OCI-LY1 (cell line): ENCODE results near the gene AHDC1.

ENCODE experiments used
- H2AFZ ChIP-seq: fragments of 200-600 bp; sonication (generic), shearing (Covaris generic); 2 replicates; pipeline ENCODE4 v1.6.0; 2014; ENCODE audit warnings: antibody characterized with exemption, mild to moderate bottlenecking, low read length
- H3F3A ChIP-seq: fragments of 200-600 bp; sonication (generic), shearing (Covaris generic); 2 replicates; pipeline ENCODE4 v1.6.0; 2014; ENCODE audit warnings: mild to moderate bottlenecking, antibody characterized with exemption, low read length, moderate library complexity; ENCODE audit not compliant: insufficient read depth
- H3K27ac ChIP-seq: fragments of 200-600 bp; sonication (generic); 2 replicates; pipeline ENCODE4 v1.5.1; 2014; ENCODE audit warnings: low read length, mixed run types, mild to moderate bottlenecking, low read depth; ENCODE audit not compliant: poor library complexity, severe bottlenecking
- H3K27me3 ChIP-seq: fragments of 200-600 bp; sonication (generic); 2 replicates; pipeline ENCODE4 v1.6.0; 2014; ENCODE audit warnings: antibody characterized with exemption, mild to moderate bottlenecking, low read length, moderate library complexity; ENCODE audit not compliant: insufficient read depth
- H3K36me3 ChIP-seq: fragments of 200-600 bp; sonication (generic); 2 replicates; pipeline ENCODE4 v1.6.1; 2014; ENCODE audit warnings: mild to moderate bottlenecking, antibody characterized with exemption, low read length, moderate library complexity, mixed read lengths; ENCODE audit not compliant: insufficient read depth
- H3K4me1 ChIP-seq: fragments of 200-600 bp; sonication (generic); 2 replicates; pipeline ENCODE4 v1.5.1; 2014; ENCODE audit warnings: mild to moderate bottlenecking, low read length, moderate library complexity; ENCODE audit not compliant: insufficient read depth, severe bottlenecking
- H3K4me2 ChIP-seq: fragments of 200-600 bp; sonication (generic), shearing (Covaris generic); 2 replicates; pipeline ENCODE4 v1.6.1; 2014; ENCODE audit warnings: low read length
- H3K4me3 ChIP-seq: fragments of 200-600 bp; sonication (generic); 2 replicates; pipeline ENCODE4 v1.5.1; 2014; ENCODE audit warnings: low read length, low read depth, mild to moderate bottlenecking, mixed read lengths; ENCODE audit not compliant: poor library complexity, severe bottlenecking
- H3K79me2 ChIP-seq: fragments of 200-600 bp; shearing (Covaris generic); 2 replicates; pipeline ENCODE4 v1.6.1; 2016; ENCODE audit warnings: mixed run types, low read length, mixed read lengths; ENCODE audit not compliant: insufficient read depth
- H3K9ac ChIP-seq: fragments of 200-600 bp; sonication (generic), shearing (Covaris generic); 2 replicates; pipeline ENCODE4 v1.6.1; 2014; ENCODE audit warnings: mild to moderate bottlenecking, low read length, mixed read lengths
- H3K9me2 ChIP-seq: fragments of 200-600 bp; sonication (generic), shearing (Covaris generic); 2 replicates; pipeline ENCODE4 v1.6.1; 2014; ENCODE audit warnings: low read depth, mild to moderate bottlenecking, low read length, mixed read lengths
- H3K9me3 ChIP-seq: fragments of 200-600 bp; shearing (Covaris generic); 2 replicates; pipeline ENCODE4 v1.6.1; 2014; ENCODE audit warnings: low read length, mixed read lengths
- H4K20me1 ChIP-seq: fragments of 200-600 bp; sonication (generic), shearing (Covaris generic); 2 replicates; pipeline ENCODE4 v1.6.0; 2016; ENCODE audit warnings: mild to moderate bottlenecking, low read length; ENCODE audit not compliant: insufficient read depth
- EZH2 ChIP-seq: fragments of 200-600 bp; sonication (generic), shearing (Covaris generic); IDR thresholded peaks from 2 replicates; pipeline ENCODE4 v1.8.0; 2017; ENCODE audit warnings: borderline replicate concordance, mixed run types, mild to moderate bottlenecking, antibody characterized with exemption, low read length, moderate library complexity, mixed read lengths
- TF ChIP-seq, protein P1 (sequence below): fragments of 200-600 bp; sonication (generic), shearing (Covaris generic); IDR thresholded peaks from 2 replicates; pipeline ENCODE4 v1.5.1; 2017; ENCODE audit warnings: mild to moderate bottlenecking, antibody characterized with exemption, low read length, moderate library complexity, mixed read lengths

Gene AHDC1

DNA sequence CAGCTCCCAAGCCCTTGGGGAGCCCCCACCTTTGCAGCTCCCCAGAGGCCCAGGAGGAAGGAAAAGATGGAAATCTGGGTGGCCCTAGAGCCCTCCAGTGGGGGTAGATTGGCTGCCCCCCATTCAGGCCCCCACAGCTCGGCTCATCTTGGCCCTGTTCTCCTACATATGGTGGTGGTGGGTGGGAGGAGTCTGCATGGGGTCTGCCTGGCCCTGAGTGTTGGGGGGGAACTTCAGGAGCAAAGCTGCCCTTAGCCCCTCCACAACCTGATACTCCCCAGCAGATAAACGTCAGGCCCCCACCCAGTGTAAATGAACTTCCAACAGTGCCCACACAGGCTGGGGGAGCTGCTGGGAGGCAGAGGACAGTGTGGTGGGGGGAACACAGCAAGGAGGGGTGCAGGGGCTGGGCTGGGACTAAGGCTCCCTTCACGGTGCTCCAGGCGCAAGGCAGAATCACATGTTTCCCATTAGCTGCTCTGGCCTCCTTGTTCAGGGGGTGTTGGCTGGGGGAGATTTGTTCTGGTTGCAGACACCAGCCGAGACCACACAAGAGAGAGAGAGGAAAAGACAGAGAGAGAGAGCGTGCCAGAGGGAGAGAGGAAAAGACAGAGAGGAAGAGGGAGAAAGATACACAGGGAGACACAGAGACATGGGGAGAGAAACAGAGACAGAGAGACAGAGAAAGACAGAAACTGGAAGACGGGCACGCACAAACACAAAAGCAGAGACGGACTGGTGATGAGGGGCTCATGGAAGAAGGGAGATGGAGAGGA is 42.6 kb downstream of the AHDC1 start:
- no peak overlapping the region for H2AFZ ChIP-seq
- H3K4me2 ChIP-seq: no peak overlapping the region
- H3K27me3 ChIP-seq: no peaks in the 10 kb centered on the region
- H3K9me3 ChIP-seq: no peaks in the 10 kb centered on the region
- H3K36me3 ChIP-seq: no peaks in the 10 kb centered on the region; the same call in 1 of the 2 replicates
- no peak overlapping the region for H3K27ac ChIP-seq
- H3F3A ChIP-seq: no peaks in the 10 kb centered on the region
- H3K4me3 ChIP-seq: no peak overlapping the region
- no peaks in the 10 kb centered on the region for H3K9me2 ChIP-seq
- H3K4me1 ChIP-seq: peaks cover 10% of the 10 kb centered on the region
- H3K79me2 ChIP-seq: no peaks in the 10 kb centered on the region
- H4K20me1 ChIP-seq: no peaks in the 10 kb centered on the region
- H3K9ac ChIP-seq: no peak overlapping the region
- TF ChIP-seq, protein P1, sequence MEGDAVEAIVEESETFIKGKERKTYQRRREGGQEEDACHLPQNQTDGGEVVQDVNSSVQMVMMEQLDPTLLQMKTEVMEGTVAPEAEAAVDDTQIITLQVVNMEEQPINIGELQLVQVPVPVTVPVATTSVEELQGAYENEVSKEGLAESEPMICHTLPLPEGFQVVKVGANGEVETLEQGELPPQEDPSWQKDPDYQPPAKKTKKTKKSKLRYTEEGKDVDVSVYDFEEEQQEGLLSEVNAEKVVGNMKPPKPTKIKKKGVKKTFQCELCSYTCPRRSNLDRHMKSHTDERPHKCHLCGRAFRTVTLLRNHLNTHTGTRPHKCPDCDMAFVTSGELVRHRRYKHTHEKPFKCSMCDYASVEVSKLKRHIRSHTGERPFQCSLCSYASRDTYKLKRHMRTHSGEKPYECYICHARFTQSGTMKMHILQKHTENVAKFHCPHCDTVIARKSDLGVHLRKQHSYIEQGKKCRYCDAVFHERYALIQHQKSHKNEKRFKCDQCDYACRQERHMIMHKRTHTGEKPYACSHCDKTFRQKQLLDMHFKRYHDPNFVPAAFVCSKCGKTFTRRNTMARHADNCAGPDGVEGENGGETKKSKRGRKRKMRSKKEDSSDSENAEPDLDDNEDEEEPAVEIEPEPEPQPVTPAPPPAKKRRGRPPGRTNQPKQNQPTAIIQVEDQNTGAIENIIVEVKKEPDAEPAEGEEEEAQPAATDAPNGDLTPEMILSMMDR: no peak
- no peak for TF ChIP-seq EZH2

DNA sequence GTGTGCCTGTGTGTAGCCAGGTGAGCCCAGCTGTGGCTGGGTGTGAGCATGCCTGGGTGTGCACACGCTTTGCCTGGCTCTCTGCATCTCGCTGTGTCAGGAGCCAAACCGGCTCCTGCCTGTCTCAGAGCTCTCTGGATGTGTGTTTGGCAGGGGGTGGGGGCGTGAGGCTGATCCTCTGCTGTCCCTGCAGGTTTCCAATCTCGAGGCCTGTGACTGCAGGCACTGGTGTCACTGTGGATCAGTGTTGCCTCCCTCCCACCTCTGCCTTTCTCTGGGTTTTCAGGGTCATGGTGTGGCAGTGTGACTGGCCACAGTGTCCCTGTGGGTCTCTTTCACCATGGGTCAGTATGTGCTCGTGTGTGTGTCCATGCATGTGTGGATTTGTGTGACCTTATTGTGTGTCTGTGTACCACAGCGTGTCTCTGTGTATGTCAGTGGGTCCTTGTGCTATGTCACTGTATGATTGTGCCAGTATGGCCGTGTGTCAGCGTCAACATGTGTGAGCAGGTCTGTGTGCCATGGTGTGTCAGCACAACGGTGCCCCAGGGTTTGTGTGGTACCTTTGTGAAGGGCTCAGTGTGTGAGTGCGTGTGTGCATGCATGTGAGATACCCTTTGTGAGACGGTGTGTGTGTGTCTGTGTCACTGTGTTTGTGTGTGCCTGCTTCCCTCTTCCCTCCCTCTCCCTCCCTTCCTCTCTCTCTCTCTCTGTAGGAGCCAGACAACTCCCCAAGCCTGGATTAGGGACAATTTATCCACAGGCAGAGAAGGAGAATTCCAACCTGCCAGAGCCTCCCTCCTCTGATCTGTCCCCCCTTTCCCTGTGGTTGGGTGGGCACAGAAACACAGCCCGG is 43.4 kb downstream of the AHDC1 start:
- Histone ChIP-seq H3K4me2 (no peak overlapping the region), H3K4me3 (no peak overlapping the region), H3K36me3 (no peaks in the 10 kb centered on the region), H3K27ac (no peak overlapping the region), H3K9me2 (no peaks in the 10 kb centered on the region), H3K4me1 (peaks cover 19% of the 10 kb centered on the region), H3F3A (no peaks in the 10 kb centered on the region), H4K20me1 (no peaks in the 10 kb centered on the region), H3K9me3 (no peaks in the 10 kb centered on the region), H2AFZ (no peak overlapping the region), H3K79me2 (no peaks in the 10 kb centered on the region), H3K27me3 (no peaks in the 10 kb centered on the region), H3K9ac (no peak overlapping the region)
- TF ChIP-seq, protein P1: no peak
- no peak for TF ChIP-seq EZH2

DNA sequence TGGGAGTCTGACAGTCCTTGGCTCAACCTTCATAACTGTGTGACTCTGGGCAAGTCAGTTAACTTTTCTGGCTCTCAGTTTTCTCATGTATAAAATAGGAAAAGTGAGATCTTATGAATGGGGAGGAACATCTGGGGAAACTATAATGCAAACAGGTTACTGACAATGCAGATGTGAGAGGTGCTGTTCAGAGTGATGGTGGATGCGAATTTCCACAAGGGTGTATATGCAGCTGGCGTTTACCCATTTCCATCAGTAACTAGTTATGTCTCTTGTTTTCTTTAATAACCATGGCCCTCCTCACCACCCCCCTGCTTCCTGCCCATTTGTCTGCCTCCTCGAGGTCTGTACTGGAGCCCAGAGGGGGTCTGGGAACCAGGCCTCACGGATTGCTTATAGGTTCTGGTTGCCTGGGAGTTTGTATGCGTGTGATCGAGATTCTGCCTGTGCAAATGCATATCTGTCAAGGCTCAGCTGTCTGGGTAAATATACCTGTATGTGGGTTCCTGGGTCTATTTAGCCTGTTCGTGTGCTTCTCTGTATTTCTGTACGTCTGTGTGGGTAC is 44.4 kb downstream of the AHDC1 start:
- Histone ChIP-seq H3K4me1 (peaks cover 23% of the 10 kb centered on the region), H3K9me3 (no peaks in the 10 kb centered on the region), H3K27me3 (no peaks in the 10 kb centered on the region), H3K27ac (no peak overlapping the region), H3K79me2 (no peaks in the 10 kb centered on the region), H3K4me3 (no peak overlapping the region), H4K20me1 (no peaks in the 10 kb centered on the region), H3K4me2 (no peak overlapping the region), H3K9me2 (no peaks in the 10 kb centered on the region), H2AFZ (no peak overlapping the region), H3K36me3 (no peaks in the 10 kb centered on the region), H3F3A (no peaks in the 10 kb centered on the region), H3K9ac (no peak overlapping the region)
- TF ChIP-seq, protein P1: no peak
- no peak for TF ChIP-seq EZH2
